Heart left ventricle (tissue), 13 donors: ENCODE measurements around the gene C6orf52.

Source experiments
- POLR2A ChIP-seq, 2 donors: fragments of 450-650 bp; IDR thresholded peaks; one replicate each; pipeline ENCODE4 v1.6.1; 2017; ENCODE audit warnings: antibody characterized with exemption in 2 of 2, mild to moderate bottlenecking in 2 of 2, moderate library complexity in 2 of 2
- TF ChIP-seq, protein P1 (sequence below), 12 donors: fragments of 200-600 bp; sonication (generic) in 4 of 12; IDR thresholded peaks; one replicate each; pipeline versions ENCODE4 v1.5.0 to v1.8.0; 2018 to 2022; ENCODE audit warnings: antibody characterized with exemption in 12 of 12, mild to moderate bottlenecking in 5 of 12
- donor health status: ischemic (EF 13 %, LVEDD 7.1; RV severe dilation, severe dysfunction).
- donor health status: DM: no; HTN: yes; CAD: no.
- donor health status: DM: no; HTN: no; CAD: no.
- donor health status: ischemic (EF 25% LVEDD 6.9; RV normal size, moderate dysfunction).
- donor health status: ischemic (EF 25% LVEDD 5.7; RV mildly dilated, moderate dysfunction).
- donor health status: ischemic (EF 35%, LVEDD 5.7; RV mildly dilated, moderate dysfunction).
- donor health status: nonischemic (EF 11% LVEDD 7.7; RV severe dilation, severe dysfunction).
- donor health status: DM: yes; HTN: yes; CAD: no.
- donor health status: PGD.
- donor health status: ischemic (EF 29% LVEDD 5.4; RV normal size, mild dysfunction).
- donor health status: nonischemic (EF 23%, LVEDD 6.1; RV moderate dilation, normal function).

DNA sequence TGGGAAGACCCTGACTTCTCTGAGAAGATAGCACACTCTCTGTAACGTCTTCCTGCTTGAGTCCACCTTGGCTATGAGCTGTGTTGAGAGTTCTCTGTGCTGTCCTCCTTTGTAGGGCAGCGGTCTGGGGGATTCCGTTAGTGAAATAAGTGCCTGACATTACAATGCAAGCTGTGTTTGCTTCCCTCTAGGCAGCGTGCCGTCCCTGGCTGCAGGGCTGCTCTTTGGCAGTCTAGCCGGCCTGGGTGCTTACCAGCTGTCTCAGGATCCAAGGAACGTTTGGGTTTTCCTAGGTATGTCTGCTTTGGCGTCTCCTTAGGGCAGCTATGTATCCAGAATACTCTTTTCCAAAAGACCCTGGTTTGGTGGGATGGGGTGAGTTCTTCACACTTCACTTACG lies 31.3 kb upstream of the C6orf52 start:
- TF ChIP-seq, protein P1, sequence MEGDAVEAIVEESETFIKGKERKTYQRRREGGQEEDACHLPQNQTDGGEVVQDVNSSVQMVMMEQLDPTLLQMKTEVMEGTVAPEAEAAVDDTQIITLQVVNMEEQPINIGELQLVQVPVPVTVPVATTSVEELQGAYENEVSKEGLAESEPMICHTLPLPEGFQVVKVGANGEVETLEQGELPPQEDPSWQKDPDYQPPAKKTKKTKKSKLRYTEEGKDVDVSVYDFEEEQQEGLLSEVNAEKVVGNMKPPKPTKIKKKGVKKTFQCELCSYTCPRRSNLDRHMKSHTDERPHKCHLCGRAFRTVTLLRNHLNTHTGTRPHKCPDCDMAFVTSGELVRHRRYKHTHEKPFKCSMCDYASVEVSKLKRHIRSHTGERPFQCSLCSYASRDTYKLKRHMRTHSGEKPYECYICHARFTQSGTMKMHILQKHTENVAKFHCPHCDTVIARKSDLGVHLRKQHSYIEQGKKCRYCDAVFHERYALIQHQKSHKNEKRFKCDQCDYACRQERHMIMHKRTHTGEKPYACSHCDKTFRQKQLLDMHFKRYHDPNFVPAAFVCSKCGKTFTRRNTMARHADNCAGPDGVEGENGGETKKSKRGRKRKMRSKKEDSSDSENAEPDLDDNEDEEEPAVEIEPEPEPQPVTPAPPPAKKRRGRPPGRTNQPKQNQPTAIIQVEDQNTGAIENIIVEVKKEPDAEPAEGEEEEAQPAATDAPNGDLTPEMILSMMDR (IDR thresholded peaks at IDR 0.05) = no peak
- TF ChIP-seq POLR2A (IDR thresholded peaks at IDR 0.05) = no peak
